ENCODE results near the gene PEMT.

- TF ChIP-seq CTCF (IDR thresholded peaks at IDR 0.05) (no peak), POLR2A (IDR thresholded peaks at IDR 0.05) (no peak)
Measured at GRCh38 chr17:17590883-17591354, 589 bp downstream of the PEMT start.

All from adrenal gland (tissue), 5 donors.